Measurements from ENCODE around the gene GRPEL1.

The GRPEL1 gene

DNA sequence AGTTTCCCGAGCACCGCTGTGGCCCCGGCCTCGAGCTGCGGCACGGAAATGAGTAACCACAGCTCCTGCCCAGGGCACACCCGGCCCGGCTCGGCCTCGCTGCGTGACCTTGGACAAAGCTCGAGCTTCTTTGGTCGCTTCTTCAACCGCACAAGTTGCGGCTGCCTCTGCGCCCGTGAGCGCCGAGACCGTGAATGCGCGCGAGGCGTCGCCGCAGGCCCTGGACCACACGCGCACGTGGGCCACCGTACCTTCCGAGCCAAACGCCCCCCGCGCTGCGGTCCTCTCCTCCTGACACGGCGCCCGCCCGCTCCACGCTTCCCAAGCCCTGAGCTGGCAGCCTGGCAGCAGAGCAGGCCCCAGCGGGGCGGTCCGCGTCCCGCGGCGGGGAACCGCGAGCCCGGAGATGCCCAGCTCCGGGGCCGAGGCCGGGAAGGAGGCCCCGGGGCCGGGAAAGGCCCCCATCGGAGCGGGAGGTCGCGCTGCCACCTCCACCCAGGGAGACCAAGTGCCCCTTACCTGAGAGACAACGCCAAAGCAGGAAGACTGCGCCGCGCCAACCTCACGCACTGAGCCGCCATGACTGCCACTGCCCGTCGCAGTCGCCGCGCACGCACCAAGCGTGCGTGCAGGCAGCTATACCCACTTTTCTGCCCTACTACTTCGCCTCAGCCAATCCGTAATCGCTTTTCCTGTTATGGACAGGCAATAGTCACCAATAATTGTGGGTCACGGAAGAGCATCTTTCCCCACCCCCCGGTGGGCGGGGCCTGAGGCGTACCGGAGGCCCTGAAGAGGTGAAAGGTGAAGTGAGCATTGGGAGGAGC lies at the start of gene GRPEL1:
GRPEL1 (minus strand) TSS at position 613 of the 827 bp plus-strand sequence; CDS start at position 581, 32 bp downstream.
- DNase-seq = peak; percentile 82 to 100 (median 99)

DNA sequence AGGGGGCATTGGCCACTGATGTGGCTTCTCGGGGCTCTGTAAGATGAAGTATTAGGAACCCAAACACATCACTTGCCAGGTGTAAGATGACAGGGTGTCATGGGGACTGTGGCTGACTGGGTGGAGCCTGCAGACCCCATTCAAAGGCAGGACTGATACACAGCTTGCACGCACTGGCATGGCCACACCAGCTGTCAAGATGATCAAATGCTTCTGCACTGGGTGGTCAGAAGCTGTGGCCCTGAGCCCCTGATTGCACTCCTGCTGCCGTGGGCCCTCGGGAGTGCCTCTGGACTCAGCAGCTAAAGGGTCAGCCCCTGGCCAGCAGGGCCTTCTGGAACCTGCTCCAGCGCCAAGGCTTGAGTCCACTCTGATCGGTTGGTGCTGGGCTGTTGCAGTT lies 48.8 kb upstream of the GRPEL1 start:
- DNase-seq = no peak

DNA sequence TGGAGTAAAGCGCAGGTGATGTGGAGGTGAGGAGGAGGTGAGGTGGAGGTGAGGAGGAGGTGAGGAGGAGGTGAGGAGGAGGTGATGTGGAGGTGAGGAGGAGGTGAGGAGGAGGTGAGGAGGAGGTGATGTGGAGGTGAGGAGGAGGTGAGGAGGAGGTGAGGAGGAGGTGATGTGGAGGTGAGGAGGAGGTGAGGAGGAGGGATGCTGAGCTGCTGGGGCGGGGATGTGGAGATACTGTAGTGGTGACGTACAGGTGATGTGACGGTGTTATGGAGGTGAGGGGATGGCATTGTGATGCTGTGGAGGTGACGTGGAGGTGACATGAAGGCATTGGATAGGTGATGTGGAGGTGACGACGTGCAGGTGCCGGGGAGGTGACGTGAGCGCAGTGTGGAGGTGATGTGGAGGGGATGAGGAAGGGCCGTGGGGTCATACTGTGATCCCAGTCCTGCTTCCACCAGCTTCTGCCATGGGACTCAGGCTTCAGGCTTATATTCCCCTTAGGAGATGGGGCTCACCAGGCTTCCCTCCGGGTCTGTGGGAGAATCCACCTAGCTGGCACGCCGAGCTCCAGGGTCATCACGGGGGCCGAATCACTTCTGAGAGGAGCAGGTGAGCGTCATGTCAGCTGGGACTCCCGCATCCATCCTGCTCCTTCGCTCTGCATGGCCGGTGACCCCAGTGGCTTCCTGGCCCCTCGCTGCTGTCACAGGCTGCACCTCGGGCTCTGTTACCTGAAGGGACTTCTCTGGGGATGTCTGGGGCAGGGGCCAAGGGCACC lies 47.9 kb upstream of the GRPEL1 start:
- no peak for DNase-seq

DNA sequence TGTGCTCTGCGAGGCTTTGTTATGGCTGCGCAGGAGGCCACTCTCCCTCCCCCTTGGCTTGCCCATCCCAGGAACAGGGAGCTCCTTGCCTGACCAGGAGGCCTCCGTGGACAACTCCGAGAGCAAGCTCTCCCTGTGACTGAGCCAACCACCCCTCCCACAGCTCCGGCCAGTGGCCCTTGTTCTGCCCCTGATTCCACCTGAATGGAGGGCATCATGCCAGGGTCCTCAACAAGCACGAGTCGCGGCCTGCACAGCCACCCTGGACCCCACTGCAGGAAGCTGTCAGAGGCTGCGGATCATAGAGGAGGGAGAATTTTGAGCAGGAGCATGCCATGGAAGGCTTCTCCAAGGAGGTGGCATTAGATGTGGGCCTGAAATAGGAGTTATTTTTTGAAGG lies 44.8 kb upstream of the GRPEL1 start:
- no peak for DNase-seq

DNA sequence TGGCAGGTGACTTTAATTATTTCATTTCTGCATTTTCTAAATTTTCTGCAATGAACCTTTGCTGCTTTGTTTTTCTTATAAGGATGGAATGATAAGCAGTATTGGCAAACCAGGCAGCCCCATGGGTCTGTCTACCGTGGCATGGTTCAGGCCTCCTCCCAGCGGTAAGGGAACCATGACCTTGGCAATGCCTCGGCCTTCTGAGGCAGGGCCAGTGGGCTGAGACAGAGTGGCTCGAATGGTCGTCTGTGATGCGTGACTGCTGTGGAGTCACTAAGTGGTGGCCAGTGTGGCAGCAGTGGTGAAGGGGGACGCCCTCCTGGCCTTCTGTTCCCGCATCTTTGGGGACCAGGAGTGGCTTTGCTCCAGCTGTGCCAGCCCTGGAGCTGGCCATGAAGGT lies 43.6 kb upstream of the GRPEL1 start:
- no peak for DNase-seq

DNA sequence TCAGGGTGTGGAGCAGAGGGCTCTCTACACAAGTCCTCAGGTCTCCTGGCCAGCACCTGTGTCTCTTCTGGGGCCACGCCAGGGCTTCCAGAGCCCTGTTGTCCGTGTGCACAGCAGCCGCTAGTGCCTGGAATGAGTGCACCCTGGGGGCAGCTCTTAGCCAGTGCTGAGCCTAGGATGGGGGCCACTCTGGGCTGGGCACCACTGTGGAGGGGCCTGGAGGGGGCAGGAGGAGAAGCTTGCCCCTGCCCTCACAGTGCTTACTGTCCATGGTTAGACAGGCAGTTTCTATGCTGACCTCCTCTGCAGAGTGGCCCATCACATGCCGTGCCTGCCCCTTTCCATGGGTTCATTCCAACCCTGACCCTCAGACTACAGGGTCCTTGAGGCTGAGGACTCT lies 42.7 kb upstream of the GRPEL1 start:
- no peak for DNase-seq

DNA sequence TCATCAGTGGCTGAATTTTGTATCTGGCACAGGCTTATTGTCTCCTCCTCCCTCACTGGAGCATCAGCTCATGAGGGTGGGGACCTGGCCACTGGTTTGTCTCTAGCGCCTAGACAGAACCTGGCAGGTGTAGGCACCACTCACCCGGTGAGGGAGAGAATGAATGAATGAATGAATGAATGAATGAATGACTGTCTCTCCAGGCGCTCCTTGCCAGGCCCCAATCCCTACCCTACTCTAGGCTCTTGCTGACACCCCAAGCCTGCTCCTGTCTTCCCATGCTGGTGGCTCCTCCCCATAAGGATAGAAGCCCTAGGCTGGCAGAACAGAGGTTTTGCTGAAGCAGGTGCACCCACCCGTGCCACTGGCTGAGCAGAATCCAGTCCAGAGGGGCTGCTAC lies 41.3 kb upstream of the GRPEL1 start:
- DNase-seq = no peak

DNA sequence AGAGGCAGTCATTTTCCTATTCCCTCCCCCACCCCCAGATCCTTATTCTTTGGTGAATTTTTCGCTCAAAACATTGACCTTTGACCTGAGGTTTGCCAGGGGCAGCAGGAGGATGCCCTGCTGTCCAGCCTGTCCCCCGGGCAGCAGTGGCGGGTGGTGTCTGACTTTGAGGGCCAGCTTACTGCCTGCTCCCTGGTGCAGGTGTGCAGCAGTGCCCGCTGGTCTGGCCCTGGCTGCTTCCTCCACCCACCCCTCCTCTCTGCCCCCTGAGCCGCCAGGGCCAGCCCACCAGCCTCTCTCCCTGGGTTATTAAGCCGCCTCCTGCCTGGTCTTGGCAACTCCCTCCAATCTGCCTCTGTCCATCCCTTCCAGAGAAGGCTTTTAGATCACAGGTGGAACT lies 40.8 kb upstream of the GRPEL1 start:
- DNase-seq = no peak

- DNase-seq = no peak
Observed at GRCh38 chr4:7108046-7108625, 40.3 kb upstream of the GRPEL1 start.

DNA sequence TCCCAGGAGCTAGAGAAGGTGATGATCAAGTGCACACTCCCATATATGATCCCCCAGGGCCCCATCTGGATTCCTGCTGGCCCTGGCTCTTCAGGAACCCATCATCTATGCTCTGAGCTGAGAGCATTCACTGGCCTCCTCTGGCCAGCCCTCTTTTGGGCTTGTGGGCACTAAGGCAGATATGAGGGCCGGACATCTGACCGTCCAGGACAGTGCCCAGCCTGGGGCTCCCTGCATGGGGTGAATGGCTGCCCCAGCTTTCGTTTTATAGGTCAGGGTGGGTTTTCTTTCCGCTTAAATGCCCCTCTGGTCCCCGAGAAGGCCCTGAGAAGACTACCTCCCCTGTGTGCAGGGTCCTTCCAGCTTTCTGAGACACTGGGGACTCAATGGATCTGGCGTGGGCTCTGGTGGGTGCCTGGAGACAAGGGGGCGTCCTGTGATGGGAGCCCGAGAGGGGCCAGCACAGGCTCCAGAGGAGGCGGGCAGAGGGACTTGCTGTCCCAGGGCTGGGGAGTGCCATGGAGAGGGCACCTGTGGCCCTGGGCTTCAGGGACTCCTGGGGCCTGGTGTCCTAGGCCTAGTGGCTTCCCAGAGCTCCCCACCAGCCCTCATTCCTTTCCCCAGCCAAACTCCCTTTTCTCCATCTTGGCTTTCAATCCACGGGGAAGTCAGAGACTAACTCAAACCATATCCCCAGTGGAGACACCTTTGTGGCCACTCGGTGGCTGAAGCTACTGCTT lies 39.5 kb upstream of the GRPEL1 start:
- DNase-seq = no peak

DNA sequence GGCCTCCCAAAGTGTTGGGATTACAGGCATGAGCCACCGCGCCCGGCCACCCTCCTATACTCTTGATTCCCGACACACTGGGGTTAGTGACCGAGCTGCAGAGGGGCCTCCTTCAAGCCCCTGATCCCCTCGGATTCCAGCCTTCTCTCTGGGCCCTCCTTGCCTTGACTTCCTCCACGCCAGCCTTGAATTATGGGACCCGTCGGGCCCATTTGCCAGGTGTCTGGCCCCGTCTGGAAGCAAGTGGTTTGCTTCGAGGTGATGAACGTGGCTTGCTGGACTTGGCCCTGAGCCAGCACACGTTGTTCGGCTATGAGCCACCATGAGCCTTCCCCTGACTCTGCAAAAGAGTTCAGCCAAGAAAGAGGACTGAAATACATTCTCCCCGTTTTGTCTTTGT lies 37.4 kb upstream of the GRPEL1 start:
- DNase-seq = no peak

GRCh38 chr4:7104366-7105031 lies 36.6 kb upstream of the GRPEL1 start:
- DNase-seq = no peak

DNA sequence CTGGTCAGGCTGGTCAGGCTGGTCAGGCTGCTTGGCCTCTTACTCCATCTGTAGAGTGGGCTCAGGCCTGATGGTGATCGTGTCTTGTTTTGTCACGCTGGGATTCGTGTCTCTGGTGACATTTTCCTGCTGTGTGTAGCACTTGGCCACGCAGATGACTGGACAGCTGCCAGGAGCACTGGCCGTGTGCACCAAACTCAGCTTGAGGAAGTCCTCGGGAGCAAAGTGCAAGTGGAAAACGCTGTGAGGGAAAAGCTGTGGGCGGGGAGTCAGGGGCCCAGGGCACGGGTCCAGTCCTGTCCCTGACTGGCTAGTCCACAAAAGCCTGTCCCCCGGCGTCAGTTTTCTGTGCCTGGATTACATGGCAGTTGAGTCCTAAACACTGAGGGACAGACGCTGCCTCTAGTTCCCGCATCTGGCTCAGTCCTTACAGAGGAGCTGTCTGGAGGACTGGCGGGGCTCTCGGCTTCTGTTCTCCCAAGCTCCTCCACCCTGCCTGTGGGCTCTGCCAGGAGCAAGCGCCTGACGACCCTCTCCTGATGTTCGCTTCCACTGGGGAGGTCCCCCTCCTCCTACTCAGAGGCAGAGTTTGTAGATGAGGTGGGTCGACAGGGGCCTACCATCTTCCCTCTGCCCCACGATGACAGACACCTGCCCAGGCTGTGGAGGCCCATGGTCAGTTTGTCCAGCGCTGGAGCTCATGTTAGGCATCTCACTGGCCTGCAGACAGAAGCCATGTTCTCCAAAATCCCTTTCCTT lies 35.9 kb upstream of the GRPEL1 start:
- peak in 31 of 56 donors; percentile 39 to 87 (median 77) for DNase-seq

DNA sequence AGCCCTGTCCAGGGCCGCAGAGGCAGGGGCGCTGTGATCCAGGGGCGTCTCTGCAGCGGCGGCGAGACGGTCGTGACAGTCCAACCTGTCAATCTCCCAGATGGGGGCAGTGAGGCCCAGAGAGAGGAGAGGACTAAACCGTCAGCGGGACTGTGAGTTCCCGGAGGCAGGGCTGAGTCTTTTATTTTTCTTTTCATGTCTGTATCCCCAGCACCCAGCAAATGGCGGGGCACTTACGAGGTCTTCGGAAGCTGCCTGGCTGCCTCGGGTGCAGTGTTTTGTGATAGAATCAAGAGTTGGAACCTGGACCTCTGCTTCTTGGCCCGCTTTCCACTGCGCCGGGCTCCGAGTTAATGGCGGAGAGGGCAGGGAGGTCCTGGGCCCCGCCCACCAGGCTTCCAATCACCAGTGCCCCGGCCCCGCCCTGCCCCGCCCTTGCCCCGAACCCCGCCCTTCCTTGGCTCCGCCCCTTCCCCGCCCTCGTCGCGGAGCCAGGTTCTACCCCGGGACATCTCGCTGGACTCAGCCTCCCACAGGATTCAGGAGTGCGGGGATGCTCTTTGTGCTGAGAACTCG lies 35.3 kb upstream of the GRPEL1 start:
- peak in 55 of 56 donors; percentile 41 to 93 (median 84) for DNase-seq

- peak in 1 of 56 donors; percentile 48 for DNase-seq
Observed at GRCh38 chr4:7102516-7102909, 34.6 kb upstream of the GRPEL1 start.

- DNase-seq = peak in 55 of 56 donors; percentile 9 to 84 (median 60)
Observed at GRCh38 chr4:7101692-7102515, 34.0 kb upstream of the GRPEL1 start.

DNA sequence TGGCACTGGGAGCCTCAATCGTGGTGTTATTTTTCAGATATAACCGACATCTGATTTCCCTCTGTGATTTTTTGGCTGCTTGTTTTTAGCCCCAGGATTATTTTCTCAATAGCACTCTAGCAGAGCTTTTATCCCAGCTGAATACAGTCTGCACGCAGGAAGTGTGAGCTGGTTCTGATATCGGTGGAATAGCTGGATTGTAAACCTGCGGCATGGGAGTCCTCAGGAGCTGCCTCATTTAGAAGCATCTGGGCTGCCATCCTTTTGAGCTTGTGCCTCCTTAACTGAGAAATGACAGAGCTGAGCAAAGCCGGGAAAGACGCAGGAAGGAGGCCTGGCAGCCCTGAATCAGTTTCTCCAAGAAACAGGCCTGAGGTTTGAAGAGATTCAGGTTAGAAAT lies 28.4 kb upstream of the GRPEL1 start:
- DNase-seq = no peak

GRCh38 chr4:7095611-7096155 lies 27.8 kb upstream of the GRPEL1 start:
- DNase-seq = no peak
